SIG-M5 (cell line): Measurements from ENCODE around the gene FOLR2.
"Not testable (repeated sequence)": the region's sequence is repeated elsewhere in the genome, so short reads cannot be mapped to it uniquely, and the experiment has no call there.

Source experiments
- DNase-seq: peaks from one replicate; lab custom pipeline; 2025; lab: John Stamatoyannopoulos, UW

The FOLR2 gene

DNA sequence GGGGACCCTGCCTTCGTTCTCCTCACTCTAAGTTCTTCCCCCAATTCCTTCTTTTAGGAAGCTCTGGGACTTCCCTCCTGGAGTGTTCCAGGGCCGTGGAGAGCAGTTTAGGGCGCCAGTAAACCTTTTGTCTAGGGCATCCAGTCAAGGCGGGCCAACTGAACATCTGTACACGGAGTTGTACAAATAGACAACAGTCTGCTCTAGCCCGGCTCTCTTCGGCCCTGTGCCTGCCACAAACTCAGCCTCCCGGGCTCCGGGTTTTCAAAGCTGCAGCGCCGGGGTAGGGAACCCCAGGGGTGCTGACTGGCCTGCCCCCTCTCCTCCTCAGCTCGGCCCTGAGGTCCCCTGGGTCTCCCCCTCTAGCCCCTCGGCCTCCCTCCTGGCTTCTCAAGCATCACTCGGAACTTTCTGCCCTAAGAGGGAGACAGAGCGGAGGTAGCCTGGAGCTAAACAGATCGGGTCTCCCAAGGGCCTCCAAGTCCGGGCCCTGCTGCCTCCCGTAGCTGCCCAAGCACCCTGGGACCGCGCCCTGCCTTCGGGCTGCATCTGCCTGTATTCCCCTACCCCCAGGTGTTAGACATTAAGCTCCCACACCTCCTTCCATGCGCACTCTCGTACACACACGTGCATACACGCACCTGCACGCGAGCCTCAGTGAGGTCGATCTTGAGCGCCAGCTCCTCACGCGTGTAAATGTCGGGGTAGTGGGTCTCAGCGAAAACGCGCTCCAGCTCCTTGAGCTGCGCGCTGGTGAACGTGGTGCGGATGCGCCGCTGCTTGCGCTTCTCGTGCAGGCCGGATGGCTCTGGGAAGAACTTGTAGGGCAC is 24.1 kb downstream of the FOLR2 start:
- no peak for DNase-seq

DNA sequence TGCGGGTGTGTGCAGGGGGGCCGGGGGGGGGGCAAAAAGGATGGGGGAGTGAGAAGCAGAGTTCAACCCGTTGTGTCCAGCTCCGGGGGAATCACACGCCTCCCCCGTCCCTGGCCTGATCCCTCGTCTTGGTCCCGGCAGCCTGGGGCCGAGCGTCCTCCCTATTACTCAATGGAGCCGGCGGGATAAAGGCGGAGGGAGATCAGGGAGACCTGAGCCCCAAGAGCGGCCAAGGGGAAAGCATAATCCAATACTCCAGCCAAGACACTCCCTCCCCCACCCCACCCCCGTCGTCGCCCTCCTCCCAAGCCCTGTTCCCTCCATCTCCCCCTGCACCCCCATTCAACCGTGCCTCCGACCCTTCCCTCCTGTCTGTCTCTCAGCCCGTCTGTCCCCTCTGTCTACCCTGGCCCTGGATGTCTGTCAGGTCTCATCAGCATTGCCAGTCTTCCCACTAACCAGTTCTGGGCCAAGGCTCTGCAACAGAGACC is 24.7 kb downstream of the FOLR2 start:
- DNase-seq, result no peak

DNA sequence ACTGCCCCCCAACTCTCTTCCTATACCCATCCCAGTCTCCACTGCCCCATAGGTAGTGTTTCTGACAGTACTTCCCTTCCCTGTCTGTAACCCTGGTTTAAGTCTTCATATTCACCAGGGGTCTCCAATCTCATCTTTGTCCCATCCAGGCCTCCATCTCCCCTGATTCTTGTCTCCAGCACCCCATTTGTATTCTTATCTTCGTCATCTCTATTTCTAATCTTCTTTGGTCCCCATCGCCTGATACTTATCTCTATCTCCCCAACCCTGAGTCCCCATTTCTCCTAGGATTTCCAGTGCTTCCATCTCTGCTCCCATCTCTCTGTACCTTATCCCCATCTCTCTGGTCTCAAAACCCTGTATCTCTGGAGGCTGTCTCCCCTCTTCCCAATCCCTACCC is 25.5 kb downstream of the FOLR2 start:
- DNase-seq, result no peak

DNA sequence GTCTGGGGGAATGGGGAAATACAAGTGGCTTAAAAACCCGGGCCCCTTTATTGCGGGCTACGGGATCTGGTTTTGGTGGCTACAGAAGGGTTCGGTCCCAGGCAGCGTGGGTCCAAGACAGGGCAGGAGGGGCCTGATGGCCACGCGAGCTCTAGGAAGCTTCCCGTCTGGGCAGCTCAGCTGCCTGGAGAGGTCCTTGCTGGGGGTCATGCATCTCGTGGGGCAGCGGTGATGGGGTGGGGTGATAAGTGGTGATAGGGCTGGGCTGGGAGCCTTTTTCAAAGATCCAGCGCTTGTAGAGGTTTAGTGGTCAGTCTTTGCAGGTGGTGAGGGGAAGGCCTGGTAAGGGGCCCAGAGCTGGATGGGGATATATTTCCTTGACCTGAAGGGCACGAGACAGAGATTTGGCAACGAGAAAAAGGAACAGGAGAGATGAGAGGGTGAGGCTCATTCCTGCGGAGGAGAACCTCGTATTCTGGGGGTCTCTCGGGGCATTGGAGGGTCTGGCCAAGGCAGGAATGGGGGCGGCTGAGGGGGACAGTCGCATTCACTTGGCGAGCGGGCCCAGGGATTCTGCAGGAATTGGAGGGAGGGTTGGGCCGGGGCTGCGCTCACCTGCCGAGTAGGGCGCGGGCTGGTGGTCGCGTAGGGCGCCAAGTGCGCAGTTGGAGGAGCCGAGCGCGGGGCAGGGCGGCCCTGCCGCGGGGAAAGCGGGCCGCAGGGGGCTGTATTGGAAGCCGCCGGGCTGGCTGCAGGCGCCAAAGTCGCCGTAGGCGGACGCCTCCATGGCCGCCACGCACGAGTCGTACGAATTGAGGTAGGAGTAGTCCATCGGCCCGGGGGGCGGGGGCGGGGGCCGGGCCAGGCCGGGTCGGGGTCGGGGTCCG is 26.8 kb downstream of the FOLR2 start:
- no peak for DNase-seq

DNA sequence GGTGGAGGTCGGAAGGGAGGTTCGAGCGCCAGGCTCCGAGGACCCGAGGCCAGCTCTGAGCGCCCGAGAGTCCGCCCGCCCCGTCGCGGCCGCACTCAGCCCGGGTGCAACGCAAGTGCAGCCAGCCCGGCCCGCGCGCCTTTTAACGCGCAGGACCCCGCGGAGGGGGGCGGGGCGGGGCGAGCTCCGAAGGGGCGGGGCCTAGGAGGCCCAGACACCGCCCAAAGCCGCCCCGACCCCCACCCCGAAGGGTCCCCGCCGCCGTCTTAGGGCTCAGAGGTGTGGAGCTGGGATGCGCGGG is 27.4 kb downstream of the FOLR2 start, which contains the start of gene PHOX2A:
TSS of gene PHOX2A (minus strand) at position 117 of the 301 bp plus-strand sequence. CDS start 172 bp downstream, outside the sequence.
- no peak for DNase-seq

DNA sequence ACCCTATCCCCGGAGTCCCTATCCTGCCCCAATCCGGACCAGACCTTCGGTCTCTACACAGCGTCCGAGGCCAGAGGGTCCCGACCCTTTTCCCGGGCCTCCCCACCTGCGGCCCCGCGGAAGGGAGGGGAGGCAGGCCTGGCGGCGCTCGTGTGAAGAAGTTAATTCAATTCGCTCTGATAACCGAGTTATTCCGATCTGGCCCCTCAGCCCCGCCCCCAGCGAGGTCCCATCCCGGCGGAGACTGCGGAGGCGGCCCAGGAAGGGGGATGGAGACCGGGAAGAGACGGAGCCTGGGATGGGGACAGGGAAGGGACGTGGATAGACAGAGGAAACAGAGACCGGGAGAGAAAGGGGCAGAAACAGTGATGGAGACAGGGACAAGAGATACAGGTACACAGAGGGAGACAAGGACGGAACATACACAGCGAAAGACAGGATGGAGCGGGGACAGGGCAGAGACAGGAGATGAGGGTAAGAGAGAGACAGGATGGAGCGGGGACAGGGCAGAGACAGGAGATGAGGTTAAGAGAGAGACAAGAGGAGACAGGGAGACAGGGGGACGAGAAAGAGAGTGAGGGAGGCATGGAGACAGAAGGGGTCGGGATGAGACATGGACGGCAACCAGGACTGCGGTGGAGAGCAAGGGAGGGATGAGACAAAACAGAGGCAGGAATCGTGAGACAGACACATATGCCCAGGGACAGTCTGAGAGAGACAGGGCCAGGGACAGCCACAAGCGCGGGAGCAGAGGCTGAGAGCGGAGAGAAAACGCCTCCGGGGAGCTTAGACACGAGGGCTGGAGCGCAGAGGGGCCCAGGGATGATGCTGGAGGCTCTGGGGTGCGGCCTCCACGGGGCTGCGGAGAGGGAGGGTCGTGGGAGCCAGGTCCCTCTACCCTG is 28.0 kb downstream of the FOLR2 start:
- DNase-seq, result no peak

DNA sequence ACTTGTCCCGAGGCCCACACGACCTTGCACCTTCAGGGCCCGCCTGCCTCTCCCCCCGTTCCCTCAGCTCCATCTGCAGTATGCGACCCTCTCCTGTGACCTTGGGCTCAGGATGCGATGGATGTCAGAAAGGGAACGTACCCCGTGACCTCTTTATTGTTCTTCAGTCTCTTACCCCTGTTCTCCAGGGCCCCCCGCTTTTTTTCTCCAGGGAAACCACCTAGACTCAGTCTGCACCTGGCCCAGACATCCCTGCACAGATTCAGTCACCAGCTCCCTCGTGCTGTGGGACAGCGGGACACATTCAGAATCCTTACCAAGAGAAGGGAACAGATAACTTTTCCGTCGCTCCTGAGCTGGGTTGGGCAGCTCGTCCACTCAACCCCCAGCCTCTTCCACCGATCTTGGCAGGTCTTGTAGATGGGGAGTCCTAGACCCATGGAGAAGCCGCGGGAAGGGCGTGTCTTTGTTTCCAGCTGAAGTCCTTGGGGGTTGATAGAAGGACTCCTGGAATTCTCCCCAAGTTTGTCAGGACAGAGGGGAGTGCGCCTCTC is 28.7 kb downstream of the FOLR2 start:
- DNase-seq, result no peak

DNA sequence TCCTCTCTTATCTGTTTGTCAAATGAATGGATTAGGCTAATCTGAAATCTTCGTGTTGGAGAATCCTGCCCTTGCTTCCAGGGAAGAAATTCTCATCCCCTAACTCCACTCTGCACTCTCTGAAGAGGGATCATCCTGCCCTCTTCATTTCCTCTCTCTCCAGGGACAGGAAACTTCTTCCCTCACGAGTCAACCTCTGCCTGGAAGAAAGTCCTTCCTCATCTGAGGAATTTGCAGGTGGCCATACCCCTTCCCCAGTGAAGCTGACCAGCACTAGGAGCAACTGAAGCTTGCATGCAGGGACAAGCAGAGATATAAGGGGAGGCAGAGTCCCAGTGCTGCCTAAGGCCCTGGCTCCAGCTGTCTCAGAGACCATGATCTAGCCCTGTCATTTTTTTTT is 31.0 kb downstream of the FOLR2 start:
- DNase-seq, result no peak

DNA sequence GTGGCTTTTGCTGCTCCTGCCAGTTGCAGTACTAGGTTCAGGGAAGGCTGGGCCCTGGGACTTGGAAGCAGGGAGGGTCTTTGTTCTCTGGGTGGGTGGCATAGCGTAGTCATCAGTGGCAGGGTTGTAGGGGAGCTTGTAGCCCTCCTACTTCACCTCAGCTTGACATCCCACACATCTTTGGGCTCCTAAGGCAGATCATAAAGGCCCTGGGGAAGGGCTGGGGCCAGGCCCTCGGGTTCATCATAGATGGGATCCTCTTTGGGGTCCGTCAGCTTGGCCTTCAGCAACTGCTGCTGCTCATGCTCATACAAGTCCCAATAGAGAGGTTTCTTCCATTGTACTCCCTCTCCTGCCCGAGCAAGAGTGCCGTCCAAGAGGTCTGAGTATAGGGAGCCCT is 33.4 kb downstream of the FOLR2 start:
- no peak for DNase-seq

DNA sequence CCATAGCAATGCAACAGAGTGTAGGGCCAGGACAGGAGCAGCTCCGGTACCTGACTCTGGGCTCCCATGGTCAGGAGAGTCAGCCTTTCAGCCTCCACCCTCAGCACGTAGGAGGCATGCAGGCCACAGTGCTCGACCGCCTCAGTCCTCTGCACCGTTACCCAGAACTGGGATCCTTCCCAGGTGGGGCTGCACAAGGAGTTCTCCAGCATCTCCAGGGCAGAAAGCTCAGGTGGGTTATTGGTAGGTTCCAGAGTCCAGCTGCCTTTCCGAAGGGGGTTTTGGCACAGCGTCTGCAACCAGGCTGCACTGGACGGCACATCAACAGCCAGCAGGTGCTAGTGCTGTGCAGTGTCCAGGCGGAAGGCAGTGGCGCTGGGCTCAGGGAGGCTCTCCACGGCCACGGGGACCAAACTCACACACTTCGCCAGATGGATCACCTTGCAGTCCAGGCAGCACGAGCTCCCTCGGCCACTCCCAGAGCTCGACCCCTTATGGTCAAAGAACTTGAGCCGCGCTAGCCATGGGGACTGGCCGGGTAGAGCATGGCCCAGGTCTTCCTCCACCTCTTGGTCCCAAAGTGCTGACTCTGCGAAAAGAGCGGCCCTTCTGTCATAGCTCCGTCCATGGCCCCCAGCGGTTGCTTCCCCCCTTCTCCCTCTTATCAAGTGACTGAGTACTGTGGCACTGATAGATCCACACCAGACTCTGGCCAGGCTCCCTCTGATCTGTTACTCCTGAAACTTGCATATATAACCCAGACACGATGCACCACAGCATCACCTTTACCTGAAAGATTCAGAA is 34.3 kb downstream of the FOLR2 start:
- DNase-seq, result no peak

DNA sequence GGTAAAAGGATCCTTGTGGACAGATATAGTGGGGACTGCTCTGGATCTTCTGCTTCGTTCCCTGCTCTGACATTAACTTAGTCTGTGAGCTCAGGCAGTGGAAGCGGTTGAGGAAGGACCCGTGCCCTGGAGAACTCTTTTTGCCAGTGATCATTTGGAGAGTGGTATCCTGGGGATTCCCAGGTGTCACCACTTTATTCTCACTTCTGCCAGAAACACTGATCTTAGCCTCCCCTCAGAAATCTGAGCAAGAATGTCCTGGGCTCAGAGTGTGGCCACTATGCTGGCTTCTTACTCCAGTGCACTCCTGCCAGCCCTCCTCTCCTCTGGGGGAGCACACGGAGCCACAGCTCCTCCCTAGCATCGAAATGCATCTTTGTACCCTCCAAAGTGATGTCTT is 35.0 kb downstream of the FOLR2 start:
- no peak for DNase-seq

DNA sequence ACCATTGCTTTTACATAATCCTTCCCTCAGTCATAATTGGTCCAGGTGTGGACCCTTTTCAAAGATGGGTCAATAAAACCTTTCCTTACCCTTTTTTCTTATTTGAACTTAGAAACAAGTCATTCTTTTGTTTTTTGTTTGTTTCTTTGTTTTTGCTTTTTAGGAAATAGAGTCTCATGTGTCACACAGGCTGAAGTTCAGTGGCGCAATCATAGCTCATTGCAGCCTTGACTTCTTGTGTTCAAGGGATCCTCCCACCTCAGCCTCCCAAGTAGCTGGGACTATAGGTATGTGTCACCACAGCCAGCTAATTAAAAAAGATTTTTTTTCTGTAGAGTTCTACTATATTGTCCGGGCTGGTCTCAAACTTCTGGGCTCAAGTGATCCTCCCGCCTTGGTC is 36.8 kb downstream of the FOLR2 start:
- no peak for DNase-seq

DNA sequence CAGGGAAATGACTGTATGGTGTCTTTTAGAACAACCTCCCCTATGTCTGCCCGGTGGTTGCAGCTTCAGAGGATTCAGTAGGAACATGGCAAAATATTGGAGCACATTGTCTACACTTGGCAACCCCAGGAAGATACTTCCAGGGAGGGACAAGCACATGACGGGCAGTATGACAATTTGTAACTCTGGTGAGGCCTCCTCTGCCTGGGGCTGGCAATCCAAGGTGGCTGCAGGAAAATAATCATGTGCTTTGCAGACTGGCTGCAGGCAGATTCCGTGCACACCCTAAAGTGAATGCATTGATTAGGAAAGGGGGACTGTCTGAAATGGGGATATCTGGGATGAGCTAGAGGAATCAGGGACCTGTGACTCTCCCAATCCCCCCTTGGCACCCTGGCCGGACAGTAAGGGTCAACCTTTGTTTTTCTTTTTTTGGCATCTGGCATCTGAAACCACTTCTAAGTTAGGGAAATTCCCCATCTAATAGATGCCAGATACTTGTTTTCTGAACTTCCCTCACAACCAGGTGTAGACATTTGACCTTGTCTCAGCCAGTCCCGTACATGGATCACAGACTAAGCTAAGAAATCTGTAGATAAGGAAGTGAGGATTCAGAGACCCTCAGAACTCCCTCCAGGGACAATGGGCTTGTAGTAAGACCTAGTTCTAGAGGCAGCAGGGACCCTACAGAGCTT is 37.9 kb downstream of the FOLR2 start:
- DNase-seq, result no peak

DNA sequence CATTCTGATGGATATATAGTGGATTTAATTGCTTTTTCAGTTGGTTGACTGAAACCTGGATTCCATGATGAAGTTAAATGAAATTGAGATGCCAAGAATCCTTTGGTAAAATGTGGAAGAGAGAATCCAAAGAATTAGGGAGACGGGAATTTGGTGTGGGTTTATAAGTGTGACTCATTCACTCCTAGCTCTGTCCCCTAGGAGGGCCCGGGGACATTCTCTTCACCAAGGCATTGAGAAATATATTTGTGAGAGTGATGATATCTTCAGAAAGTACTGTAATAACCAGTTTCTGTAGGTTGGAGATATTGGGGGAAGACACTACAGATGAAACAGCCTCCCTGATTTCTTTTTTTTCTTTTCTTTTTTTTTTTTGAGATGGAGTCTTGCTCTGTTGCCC is 41.0 kb downstream of the FOLR2 start:
- no peak for DNase-seq

DNA sequence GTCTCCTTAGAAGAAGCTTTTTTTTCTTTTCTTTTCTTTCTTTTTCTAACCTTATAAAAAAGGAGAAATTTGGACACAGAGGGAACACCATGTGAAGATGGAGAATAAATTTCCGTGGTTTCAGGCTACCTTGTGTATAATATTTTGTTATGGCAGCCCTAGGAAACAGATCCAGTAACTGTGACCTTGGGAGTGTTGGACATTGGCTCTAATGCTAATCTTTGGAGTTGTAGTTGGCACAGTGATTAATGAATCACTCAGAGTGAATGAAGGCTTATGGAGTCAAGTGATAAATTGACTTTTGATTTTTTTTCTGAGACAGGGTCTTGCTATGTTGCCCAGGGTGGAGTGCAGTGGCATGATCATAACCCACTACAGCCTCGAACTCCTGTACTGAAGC is 42.9 kb downstream of the FOLR2 start:
- no peak for DNase-seq

DNA sequence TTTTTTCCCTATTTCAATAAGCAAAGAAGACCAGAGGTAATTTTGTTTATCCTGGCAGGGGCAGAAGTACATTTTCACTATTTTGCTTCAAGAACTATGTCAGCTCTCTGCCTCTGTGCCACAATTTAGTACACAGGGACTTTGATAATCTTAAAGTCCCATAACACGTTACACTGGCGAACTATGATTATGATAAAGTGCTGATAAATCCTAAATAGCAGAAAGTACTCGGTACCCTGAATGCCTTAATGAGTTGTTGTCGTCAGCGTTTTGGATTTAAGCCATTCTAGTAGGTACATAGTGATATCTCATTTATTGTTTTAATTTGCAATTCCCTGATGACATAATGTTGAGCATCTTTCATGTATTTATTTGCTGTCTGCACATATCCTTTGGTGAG is 44.0 kb downstream of the FOLR2 start:
- no peak for DNase-seq

DNA sequence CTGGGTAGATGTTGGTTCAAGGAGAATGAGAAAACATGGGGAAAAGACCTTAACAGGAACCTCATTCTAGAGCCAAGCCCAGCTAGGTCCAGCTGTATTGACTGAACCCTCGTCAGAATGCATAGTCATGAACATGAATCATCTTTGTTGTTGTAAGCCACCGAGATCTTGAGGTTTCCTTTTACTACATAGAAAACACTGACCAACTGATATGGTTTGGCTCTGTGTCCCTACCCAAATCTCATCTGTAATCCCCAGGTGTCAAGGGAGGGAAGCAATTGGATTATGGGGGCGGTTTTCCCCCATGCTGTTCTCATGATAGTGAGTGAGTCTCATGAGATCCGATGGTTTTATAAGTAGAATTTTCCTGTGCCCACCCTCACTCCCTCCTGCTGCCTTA is 46.8 kb downstream of the FOLR2 start:
- no peak for DNase-seq

DNA sequence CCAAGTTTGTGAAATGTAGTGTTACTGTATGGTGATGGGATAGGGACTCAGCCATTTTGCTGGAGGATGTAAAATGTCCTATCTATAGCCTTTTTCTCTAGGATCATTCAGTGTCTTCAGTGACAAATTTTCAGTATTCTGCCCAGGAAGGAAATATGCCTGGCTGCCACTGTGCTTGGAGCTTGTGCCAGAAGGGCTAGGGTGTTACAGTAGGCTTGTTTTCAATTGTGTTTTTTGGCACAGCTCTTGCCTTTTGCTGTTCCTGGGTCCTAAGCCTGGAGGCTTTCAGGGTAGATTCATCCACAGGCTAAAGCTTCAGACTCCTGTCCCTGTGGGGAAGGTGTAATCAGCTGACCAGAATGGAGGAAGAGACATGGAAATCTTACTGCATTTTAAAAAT is 49.4 kb downstream of the FOLR2 start:
- no peak for DNase-seq

DNA sequence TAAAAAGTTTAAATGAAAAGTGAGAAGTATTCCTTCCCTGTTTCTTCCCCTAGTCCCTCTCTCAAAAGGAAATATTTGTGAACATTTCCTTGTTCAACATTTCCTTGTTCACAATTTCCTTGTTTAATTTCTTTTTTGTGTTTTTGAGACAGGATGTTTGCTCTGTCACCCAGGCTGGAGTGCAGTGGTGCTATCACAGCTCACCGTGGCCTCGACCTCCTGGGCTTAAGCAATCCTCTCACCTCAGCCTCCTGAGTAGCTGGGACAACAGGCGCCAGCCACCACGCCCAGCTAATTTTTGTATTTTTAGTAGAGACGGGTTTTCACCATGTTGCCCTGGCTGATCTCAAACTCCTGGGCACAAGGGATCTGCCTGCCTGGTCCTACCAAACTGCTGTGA is 50.4 kb downstream of the FOLR2 start:
- not testable (repeated sequence) for DNase-seq

DNA sequence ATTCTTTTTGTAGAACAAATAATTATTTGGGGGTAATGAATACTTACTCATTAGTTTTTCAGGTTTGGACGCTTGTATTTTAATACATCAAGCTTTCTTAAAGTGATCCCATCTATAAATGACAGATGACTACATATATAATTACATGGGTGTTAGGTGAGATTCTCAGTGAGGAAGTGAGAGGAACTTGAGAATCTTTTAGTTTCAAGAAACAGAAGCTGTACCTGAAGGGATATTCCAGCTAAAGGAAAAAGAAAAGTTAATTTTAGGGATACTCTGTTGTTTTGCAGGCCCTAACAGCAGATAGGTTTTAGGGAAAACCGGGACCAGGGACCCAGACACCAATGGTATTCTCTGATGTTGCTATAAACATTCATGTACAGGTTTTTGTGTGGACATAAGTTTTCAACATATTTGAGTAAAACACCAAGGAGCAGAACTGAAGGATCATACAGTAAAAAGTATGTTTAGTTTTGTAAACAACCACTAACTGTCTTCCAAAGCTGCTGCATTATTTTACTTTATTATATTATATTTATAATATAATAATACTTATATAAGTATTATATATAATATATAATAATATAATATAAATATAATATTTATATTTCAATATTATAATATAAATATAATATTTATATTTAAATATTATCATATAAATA is 51.5 kb downstream of the FOLR2 start:
- no peak for DNase-seq
